ENCODE data around the gene CEACAM1.

GRCh38 chr19:42497492-42498168 is 30.7 kb downstream of the CEACAM1 start:
- TF ChIP-seq CTCF (IDR thresholded peaks at IDR 0.05; ENCODE audit: poor library complexity, severe bottlenecking): no peak
- TF ChIP-seq POLR2AphosphoS5 (IDR thresholded peaks at IDR 0.05): no peak
- no peak for TF ChIP-seq SMC3 (conservative IDR thresholded peaks at IDR 0.05; ENCODE audit: poor library complexity)
- no peak for TF ChIP-seq REST (IDR thresholded peaks at IDR 0.05; ENCODE audit: borderline replicate concordance)
